Measurements from ENCODE around the gene SRCIN1.

DNA sequence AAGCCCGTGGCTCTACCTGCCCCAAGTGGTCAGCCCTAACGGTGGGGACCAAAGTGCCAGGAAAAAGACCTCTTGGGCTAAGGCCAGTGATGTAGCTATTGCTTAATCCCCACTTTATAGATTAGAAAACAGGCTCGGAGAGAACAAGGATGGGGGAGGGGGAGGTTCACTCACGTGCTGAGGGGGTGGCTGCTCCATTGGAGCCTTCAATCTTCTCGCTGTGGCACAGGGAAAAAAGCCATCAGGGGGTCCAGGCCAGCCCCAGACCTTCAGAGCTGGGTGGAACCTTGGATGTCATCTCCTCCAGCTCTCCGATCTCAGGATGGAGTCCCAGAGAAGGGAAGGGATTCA is 45.9 kb downstream of the SRCIN1 start:
- TF ChIP-seq, protein P1, sequence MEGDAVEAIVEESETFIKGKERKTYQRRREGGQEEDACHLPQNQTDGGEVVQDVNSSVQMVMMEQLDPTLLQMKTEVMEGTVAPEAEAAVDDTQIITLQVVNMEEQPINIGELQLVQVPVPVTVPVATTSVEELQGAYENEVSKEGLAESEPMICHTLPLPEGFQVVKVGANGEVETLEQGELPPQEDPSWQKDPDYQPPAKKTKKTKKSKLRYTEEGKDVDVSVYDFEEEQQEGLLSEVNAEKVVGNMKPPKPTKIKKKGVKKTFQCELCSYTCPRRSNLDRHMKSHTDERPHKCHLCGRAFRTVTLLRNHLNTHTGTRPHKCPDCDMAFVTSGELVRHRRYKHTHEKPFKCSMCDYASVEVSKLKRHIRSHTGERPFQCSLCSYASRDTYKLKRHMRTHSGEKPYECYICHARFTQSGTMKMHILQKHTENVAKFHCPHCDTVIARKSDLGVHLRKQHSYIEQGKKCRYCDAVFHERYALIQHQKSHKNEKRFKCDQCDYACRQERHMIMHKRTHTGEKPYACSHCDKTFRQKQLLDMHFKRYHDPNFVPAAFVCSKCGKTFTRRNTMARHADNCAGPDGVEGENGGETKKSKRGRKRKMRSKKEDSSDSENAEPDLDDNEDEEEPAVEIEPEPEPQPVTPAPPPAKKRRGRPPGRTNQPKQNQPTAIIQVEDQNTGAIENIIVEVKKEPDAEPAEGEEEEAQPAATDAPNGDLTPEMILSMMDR (IDR thresholded peaks at IDR 0.05; ENCODE audit: low read depth, low read length) = no peak
- TF ChIP-seq MYC (IDR thresholded peaks at IDR 0.05; ENCODE audit: low read depth, low read length) = no peak

Measured in NB4 (cell line).